D721Med (cell line): ENCODE results near the gene PDE7B.

Experiments used
- DNase-seq: peaks from one replicate; pipeline ENCODE4 v3.0.0; 2011; ENCODE audit warnings: low spot score; ENCODE audit not compliant: insufficient read length
- FAIRE-seq: peaks from 2 replicates; lab custom pipeline; 2011; peaks lifted over from hg19 to GRCh38; lab: Jason Lieb, UNC
- CTCF ChIP-seq: IDR thresholded peaks from 2 replicates; pipeline ENCODE4 v1.5.1; 2012; ENCODE audit warnings: mild to moderate bottlenecking, control low read depth; ENCODE audit not compliant: insufficient read depth; ENCODE audit errors: missing control alignments

The PDE7B gene

GRCh38 chr6:136149311-136149710 lies 297.8 kb downstream of the PDE7B start:
- TF ChIP-seq CTCF = no peak
- no peak for DNase-seq
- no peak for FAIRE-seq

DNA sequence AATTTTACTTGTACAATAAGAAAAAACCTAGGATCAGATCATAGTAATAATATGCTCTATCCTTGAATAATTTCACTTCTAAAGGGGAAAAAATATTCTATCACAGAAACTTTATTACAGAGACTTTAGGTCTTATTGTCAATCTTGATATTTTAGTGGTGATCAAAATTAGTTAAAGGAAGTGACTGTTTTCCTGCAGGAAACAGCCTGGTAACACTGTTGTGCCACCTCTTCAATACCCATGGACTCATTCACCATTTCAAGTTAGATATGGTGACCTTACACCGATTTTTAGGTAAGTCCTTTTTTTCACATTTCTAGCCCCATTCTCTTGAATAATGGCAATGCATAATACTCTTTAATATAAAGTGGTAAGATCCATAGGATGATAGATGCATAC lies 299.5 kb downstream of the PDE7B start:
- FAIRE-seq = no peak
- TF ChIP-seq CTCF = no peak
- no peak for DNase-seq

- FAIRE-seq = no peak
- no peak for TF ChIP-seq CTCF
- no peak for DNase-seq
These were observed 302.3 kb downstream of the PDE7B start for GRCh38 chr6:136153707-136154375.

GRCh38 chr6:136155191-136155590 lies 303.7 kb downstream of the PDE7B start:
- no peak for FAIRE-seq
- DNase-seq = no peak
- TF ChIP-seq CTCF = no peak

DNA sequence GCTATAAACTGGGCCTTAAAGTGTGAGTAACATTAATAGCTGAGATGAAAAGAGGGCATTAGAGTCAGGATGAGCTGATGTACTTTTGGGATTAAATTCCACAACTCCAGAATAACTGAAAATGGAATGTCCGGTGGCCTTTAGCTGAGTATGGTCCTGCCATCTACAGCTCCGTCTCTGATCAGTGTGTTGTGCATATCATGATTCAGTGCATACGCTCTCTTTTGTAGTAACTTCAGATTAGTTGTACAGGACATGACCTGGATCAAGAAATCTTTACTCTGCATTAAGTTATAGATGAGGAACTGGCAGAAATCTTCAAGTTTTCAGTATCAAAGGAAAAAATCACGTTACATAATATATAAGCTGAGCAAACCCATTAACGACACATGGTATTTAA lies 306.2 kb downstream of the PDE7B start:
- no peak for TF ChIP-seq CTCF
- no peak for FAIRE-seq
- DNase-seq = no peak

GRCh38 chr6:136158387-136158821 lies 306.9 kb downstream of the PDE7B start:
- no peak for DNase-seq
- no peak for TF ChIP-seq CTCF
- FAIRE-seq = no peak

DNA sequence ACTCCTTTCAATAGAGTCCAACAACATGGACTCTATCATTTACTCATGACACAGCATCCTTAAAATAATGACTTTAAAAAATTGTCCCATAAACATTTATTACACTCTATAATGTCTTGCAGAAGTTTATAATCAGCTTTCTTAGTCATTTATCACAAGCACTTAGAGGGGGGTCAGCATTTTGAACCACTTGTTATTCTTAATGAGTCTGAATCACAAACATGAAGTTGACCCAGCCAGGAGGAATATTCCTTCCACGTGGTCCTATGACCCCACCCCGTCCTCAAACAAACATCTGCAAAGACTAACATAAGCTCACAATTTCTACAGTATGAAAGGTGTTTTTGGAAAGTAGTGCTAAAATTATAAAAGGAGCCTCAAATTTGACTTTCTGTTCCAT lies 307.5 kb downstream of the PDE7B start:
- no peak for FAIRE-seq

More for the DNA sequence above, 307.5 kb downstream of the PDE7B start:
- no peak for DNase-seq
- TF ChIP-seq CTCF = no peak
